ENCODE measurements around the gene MGAT2. TPM values are rescaled to one million over a fixed set of nuclear protein-coding genes. Genes with fewer than 3 reads are reported as not detected.
"Not testable (repeated sequence)": the region's sequence is repeated elsewhere in the genome, so short reads cannot be mapped to it uniquely, and the experiment has no call there.

MGAT2 gene
- total RNA-seq (2014; rRNA removed; shearing (Covaris generic)) = 72.0 and 72.8 TPM in 2 replicates

- no peaks in the 10 kb centered on the region for H3K27me3 ChIP-seq
- no peaks in the 10 kb centered on the region for H3K9me3 ChIP-seq (replicated peaks)
- H3K4me1 ChIP-seq = peaks cover 12% of the 10 kb centered on the region; the same call in 1 of the 2 replicates
- DNase-seq = peak; percentile 98
- peaks cover 49% of the 10 kb centered on the region for H3K36me3 ChIP-seq
- peak within 1 kb of the TSS; percentile 77 for H3K4me3 ChIP-seq
- peak within 1 kb of the TSS; percentile 85 for H3K27ac ChIP-seq
Measured at GRCh38 chr14:49620182-49621113, at the start of gene MGAT2, which contains the start of gene RPL36AL. TSS of gene MGAT2 (plus strand) at chr14:49620799. CDS start at chr14:49621269, 470 bp downstream. TSS of gene RPL36AL (minus strand) at chr14:49620626. CDS start at chr14:49619104, 1,522 bp downstream.

- Histone ChIP-seq H3K9me3 (replicated peaks) (no peaks in the 10 kb centered on the region), H3K27me3 (no peaks in the 10 kb centered on the region)
- DNase-seq = no peak
Measured at GRCh38 chr14:49574038-49574437, 46.6 kb upstream of the MGAT2 start.

GRCh38 chr14:49578141-49578540 is 42.5 kb upstream of the MGAT2 start:
- H3K27ac ChIP-seq = no peak overlapping the region
- H3K27me3 ChIP-seq = no peaks in the 10 kb centered on the region

More at GRCh38 chr14:49574038-49574437, 46.6 kb upstream of the MGAT2 start:
- no peaks in the 10 kb centered on the region for H3K4me1 ChIP-seq
- peaks cover 22% of the 10 kb centered on the region for H3K36me3 ChIP-seq
- no peak overlapping the region for H3K27ac ChIP-seq
- H3K4me3 ChIP-seq = no peak overlapping the region

GRCh38 chr14:49579841-49580240 is 40.8 kb upstream of the MGAT2 start:
- Histone ChIP-seq H3K36me3 (peaks cover 52% of the 10 kb centered on the region), H3K27me3 (no peaks in the 10 kb centered on the region)

More at GRCh38 chr14:49578141-49578540, 42.5 kb upstream of the MGAT2 start:
- DNase-seq = no peak
- H3K4me1 ChIP-seq = no peaks in the 10 kb centered on the region
- no peak overlapping the region for H3K4me3 ChIP-seq
- H3K36me3 ChIP-seq = peaks cover 43% of the 10 kb centered on the region
- H3K9me3 ChIP-seq (replicated peaks) = no peaks in the 10 kb centered on the region

GRCh38 chr14:49581209-49582112 is 39.1 kb upstream of the MGAT2 start:
- DNase-seq = no peak
- Histone ChIP-seq H3K36me3 (peaks cover 53% of the 10 kb centered on the region), H3K4me1 (no peaks in the 10 kb centered on the region), H3K27me3 (no peaks in the 10 kb centered on the region), H3K4me3 (no peak overlapping the region), H3K27ac (no peak overlapping the region), H3K9me3 (replicated peaks) (no peaks in the 10 kb centered on the region)

More at GRCh38 chr14:49579841-49580240, 40.8 kb upstream of the MGAT2 start:
- H3K4me3 ChIP-seq = no peak overlapping the region
- no peaks in the 10 kb centered on the region for H3K4me1 ChIP-seq
- no peak overlapping the region for H3K27ac ChIP-seq
- no peaks in the 10 kb centered on the region for H3K9me3 ChIP-seq (replicated peaks)
- no peak for DNase-seq

GRCh38 chr14:49582113-49582977 is 38.3 kb upstream of the MGAT2 start:
- no peaks in the 10 kb centered on the region for H3K4me1 ChIP-seq
- H3K27me3 ChIP-seq = no peaks in the 10 kb centered on the region
- no peak for DNase-seq
- H3K27ac ChIP-seq = no peak overlapping the region
- peaks cover 45% of the 10 kb centered on the region for H3K36me3 ChIP-seq
- H3K4me3 ChIP-seq = no peak overlapping the region
- H3K9me3 ChIP-seq (replicated peaks) = no peaks in the 10 kb centered on the region

- Histone ChIP-seq H3K36me3 (peaks cover 40% of the 10 kb centered on the region), H3K27ac (no peak overlapping the region), H3K4me3 (no peak overlapping the region), H3K27me3 (no peaks in the 10 kb centered on the region), H3K9me3 (replicated peaks) (no peaks in the 10 kb centered on the region), H3K4me1 (no peaks in the 10 kb centered on the region)
- no peak for DNase-seq
Measured at GRCh38 chr14:49583629-49584028, 37.0 kb upstream of the MGAT2 start.

GRCh38 chr14:49584058-49584457 is 36.5 kb upstream of the MGAT2 start:
- no peak overlapping the region for H3K27ac ChIP-seq
- peaks cover 40% of the 10 kb centered on the region for H3K36me3 ChIP-seq
- no peak for DNase-seq
- H3K9me3 ChIP-seq (replicated peaks) = no peaks in the 10 kb centered on the region
- H3K4me3 ChIP-seq = no peak overlapping the region
- H3K27me3 ChIP-seq = no peaks in the 10 kb centered on the region
- no peaks in the 10 kb centered on the region for H3K4me1 ChIP-seq

GRCh38 chr14:49584981-49585640 is 35.5 kb upstream of the MGAT2 start:
- H3K4me3 ChIP-seq = peak overlapping the region; percentile 88
- not testable (repeated sequence) for H3K9me3 ChIP-seq (replicated peaks); H3K27me3 ChIP-seq; H3K4me1 ChIP-seq; DNase-seq
- H3K36me3 ChIP-seq = peaks cover 35% of the 10 kb centered on the region
- peak overlapping the region; percentile 92 for H3K27ac ChIP-seq

GRCh38 chr14:49585803-49586672 is 34.6 kb upstream of the MGAT2 start, which contains the start of gene RPS29:
TSS of gene RPS29 (minus strand) at chr14:49586380. CDS start at chr14:49586346, 34 bp downstream.
- peak within 1 kb of the TSS; percentile 92 for H3K27ac ChIP-seq
- no peaks in the 10 kb centered on the region for H3K9me3 ChIP-seq (replicated peaks)
- DNase-seq = peak; percentile 97 to 99
- H3K36me3 ChIP-seq = peaks cover 35% of the 10 kb centered on the region
- H3K4me3 ChIP-seq = peak within 1 kb of the TSS; percentile 88
- H3K4me1 ChIP-seq = no peaks in the 10 kb centered on the region
- no peaks in the 10 kb centered on the region for H3K27me3 ChIP-seq

GRCh38 chr14:49586673-49587460 is 33.7 kb upstream of the MGAT2 start:
- Histone ChIP-seq H3K9me3 (replicated peaks) (no peaks in the 10 kb centered on the region), H3K36me3 (peaks cover 32% of the 10 kb centered on the region), H3K4me1 (no peaks in the 10 kb centered on the region), H3K27ac (peak overlapping the region; percentile 92; the same call in 1 of the 2 replicates), H3K27me3 (no peaks in the 10 kb centered on the region), H3K4me3 (peak overlapping the region; percentile 88)
- DNase-seq = peak; percentile 58 to 76

GRCh38 chr14:49589387-49589786 is 31.2 kb upstream of the MGAT2 start:
- no peak for DNase-seq
- Histone ChIP-seq H3K4me3 (no peak overlapping the region), H3K4me1 (no peaks in the 10 kb centered on the region; the same call in 1 of the 2 replicates), H3K36me3 (peaks cover 7% of the 10 kb centered on the region), H3K27me3 (no peaks in the 10 kb centered on the region), H3K27ac (no peak overlapping the region), H3K9me3 (replicated peaks) (no peaks in the 10 kb centered on the region)

All from SJCRH30 (cell line).